Naive thymus-derived CD4-positive, alpha-beta T cell (primary cell): ENCODE data around the gene CDX2. TPM values are rescaled to one million over a fixed set of nuclear protein-coding genes. Genes with fewer than 3 reads are reported as not detected.

Experiments
- ATAC-seq: fragments of 150-1000 bp; cut with Tn5 transposase; 2 replicates; pipeline ENCODE4 v1.10.0; 2021; ENCODE audit warnings: mild to moderate bottlenecking, moderate library complexity
- CTCF ChIA-PET: fragments of 350-600 bp; sonication (Branson Sonifier 250); formaldehyde crosslinking; loops from one replicate; lab custom pipeline; 2021; ENCODE audit warnings: antibody characterized with exemption; lab: Charles Lee
- POLR2A ChIA-PET: fragments of 350-600 bp; sonication (Branson Sonifier 250); formaldehyde crosslinking; loops from one replicate; lab custom pipeline; 2021; ENCODE audit warnings: antibody characterized with exemption, inconsistent platforms; lab: Charles Lee
- DNase-seq, 9 donors: peaks; one replicate each; pipeline versions ENCODE4 v3.0.0 to v3.0.0-alpha.2; 2020 to 2022; ENCODE audit warnings: mixed read lengths in 1 of 9
- H3K27ac ChIP-seq: one replicate; pipeline ENCODE4 v1.7.0; 2013; ENCODE audit warnings: mild to moderate bottlenecking, low read depth, low read length, moderate library complexity
- H3K27me3 ChIP-seq, 2 donors: one replicate each; pipeline ENCODE4 v1.7.0; 2013; ENCODE audit warnings: low read length in 2 of 2, mild to moderate bottlenecking in 2 of 2, moderate library complexity in 2 of 2; ENCODE audit not compliant: control insufficient read depth in 2 of 2, insufficient read depth in 2 of 2
- H3K36me3 ChIP-seq, 3 experiments: 1 replicate in 2 of 3; 2 replicates in 1 of 3; pipeline ENCODE4 v1.7.0; 2013; ENCODE audit warnings: low read length in 3 of 3, mild to moderate bottlenecking in 3 of 3, moderate library complexity in 1 of 3; ENCODE audit not compliant: insufficient read depth in 3 of 3, control insufficient read depth in 2 of 3
- H3K4me1 ChIP-seq, 2 donors: one replicate each; pipeline ENCODE4 v1.7.0; 2013; ENCODE audit warnings: low read length in 2 of 2, mild to moderate bottlenecking in 2 of 2, moderate library complexity in 1 of 2; ENCODE audit not compliant: control insufficient read depth in 2 of 2, insufficient read depth in 2 of 2
- H3K4me3 ChIP-seq: 2 replicates; pipeline ENCODE4 v1.7.0; 2013; ENCODE audit warnings: mild to moderate bottlenecking, low read length
- H3K9me3 ChIP-seq, 3 experiments: 1 replicate in 2 of 3; 2 replicates in 1 of 3; pipeline ENCODE4 v1.7.0; 2013; ENCODE audit warnings: low read length in 3 of 3; ENCODE audit not compliant: control insufficient read depth in 2 of 3
- H3K27ac Mint-ChIP-seq, 9 donors: one replicate each; pipeline ENCODE4 v1.8.0; 2020 to 2022; ENCODE audit warnings: mixed read lengths in 9 of 9, mild to moderate bottlenecking in 8 of 9, moderate library complexity in 5 of 9, inconsistent platforms in 2 of 9
- H3K27me3 Mint-ChIP-seq, 5 donors: one replicate each; pipeline ENCODE4 v1.8.0; 2021 to 2022; ENCODE audit warnings: mixed read lengths in 5 of 5, mild to moderate bottlenecking in 1 of 5
- H3K36me3 Mint-ChIP-seq, 5 donors: one replicate each; pipeline ENCODE4 v1.8.0; 2020 to 2022; ENCODE audit warnings: mixed read lengths in 5 of 5, mild to moderate bottlenecking in 3 of 5, inconsistent platforms in 1 of 5
- H3K4me1 Mint-ChIP-seq, 7 donors: one replicate each; pipeline ENCODE4 v1.8.0; 2020 to 2022; ENCODE audit warnings: mixed read lengths in 7 of 7, mild to moderate bottlenecking in 3 of 7, inconsistent platforms in 1 of 7
- H3K4me3 Mint-ChIP-seq, 10 donors: one replicate each; pipeline ENCODE4 v1.8.0; 2020 to 2022; ENCODE audit warnings: mild to moderate bottlenecking in 10 of 10, mixed read lengths in 10 of 10, moderate library complexity in 6 of 10, inconsistent platforms in 2 of 10
- H3K9me3 Mint-ChIP-seq, 11 donors: one replicate each; pipeline ENCODE4 v1.8.0; 2020 to 2022; ENCODE audit warnings: mixed read lengths in 11 of 11, mild to moderate bottlenecking in 4 of 11, inconsistent platforms in 1 of 11, moderate library complexity in 1 of 11
- intact Hi-C, 2 donors: fragments of 100-400 bp; cut with micrococcal nuclease; formaldehyde crosslinking; loops; one replicate each; pipeline ENCODE4 v1.15.1; 2023
- polyA plus RNA-seq, 2 donors: library from polyadenylated mRNA; unstranded; fragments of 300-500 nt; fragmentation: Illumina TruSeq; gene quantifications; one replicate each; pipeline ENCODE4 v1.2.3, GENCODE V29; 2021
- total RNA-seq, 6 experiments: library from RNA in 5 of 6; stranded (reverse) in 5 of 6; gene quantifications; 1 replicate in 5 of 6; 2 replicates in 1 of 6; pipeline ENCODE4 v1.2.3 and lab custom pipeline; 2021 to 2026

Gene CDX2
- total and polyA plus RNA-seq, 7 experiments from 2014 or later, result not detected

DNA sequence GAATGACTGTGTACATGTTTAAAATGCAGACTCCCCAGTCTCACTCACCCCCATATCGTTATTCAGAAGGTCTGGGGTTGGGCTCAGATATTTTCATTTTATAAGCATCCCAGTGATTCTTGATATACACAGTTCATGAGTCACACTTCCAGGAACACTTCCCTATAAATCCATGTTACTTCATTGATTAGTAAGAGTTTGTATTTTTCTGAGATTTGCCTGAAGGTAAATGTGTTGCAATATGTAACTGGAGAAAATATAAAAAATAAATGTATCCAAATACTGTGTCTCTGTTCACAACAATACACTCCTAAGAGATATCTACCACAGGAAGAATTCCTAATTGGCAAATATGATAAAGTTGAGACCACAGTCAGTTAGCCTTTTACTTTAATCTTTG, 56.0 kb downstream of the CDX2 start:
- intact Hi-C loops, result no loop called here

GRCh38 chr13:27911521-27911920, 57.6 kb downstream of the CDX2 start:
- no peak for DNase-seq
- Histone ChIP-seq H3K4me1 (no peaks in the 10 kb centered on the region), H3K9me3 (no peaks in the 10 kb centered on the region), H3K27me3 (peaks cover 0 to 6% of the 10 kb centered on the region in 2 donors), H3K27ac (no peak overlapping the region), H3K4me3 (no peak overlapping the region), H3K36me3 (no peaks in the 10 kb centered on the region)
- no peak overlapping the region for H3K4me3 Mint-ChIP-seq
- no peak for ATAC-seq
- H3K36me3 Mint-ChIP-seq, result no peaks in the 10 kb centered on the region
- intact Hi-C loops, result no loop called here
- H3K4me1 Mint-ChIP-seq, result peaks cover 0 to 6% (median 0%) of the 10 kb centered on the region in 7 donors
- POLR2A ChIA-PET, result no interaction called here
- peaks cover 52 to 71% (median 65%) of the 10 kb centered on the region in 5 donors for H3K27me3 Mint-ChIP-seq
- peaks cover 0 to 2% (median 0%) of the 10 kb centered on the region in 11 donors for H3K9me3 Mint-ChIP-seq
- CTCF ChIA-PET, result no interaction called here
- H3K27ac Mint-ChIP-seq, result no peak overlapping the region

More for the DNA sequence above, 56.0 kb downstream of the CDX2 start:
- H3K4me3 ChIP-seq, result no peak overlapping the region
- Mint-ChIP-seq H3K27me3 (peaks cover 63 to 74% (median 65%) of the 10 kb centered on the region in 5 donors), H3K36me3 (no peaks in the 10 kb centered on the region), H3K4me3 (no peak overlapping the region), H3K4me1 (peaks cover 3 to 18% (median 12%) of the 10 kb centered on the region in 7 donors), H3K9me3 (peaks cover 0 to 2% (median 0%) of the 10 kb centered on the region in 11 donors), H3K27ac (no peak overlapping the region)
- H3K9me3 ChIP-seq, result no peaks in the 10 kb centered on the region
- peaks cover 0 to 9% of the 10 kb centered on the region in 2 donors for H3K27me3 ChIP-seq
- no peaks in the 10 kb centered on the region for H3K36me3 ChIP-seq
- ATAC-seq, result no peak
- no peak overlapping the region for H3K27ac ChIP-seq
- H3K4me1 ChIP-seq, result peaks cover 0 to 6% of the 10 kb centered on the region in 2 donors
- no peak for DNase-seq
- ChIA-PET CTCF (no interaction called here), POLR2A (no interaction called here)

Other genes with a start within 250 kb of the CDX2 start
- gene GSX1, start 176.8 kb downstream of the CDX2 start, total RNA-seq, result not detected
- gene GSX1, start 176.8 kb downstream of the CDX2 start, polyA plus RNA-seq, result not detected
- not detected for gene PDX1, start 49.3 kb downstream of the CDX2 start, total RNA-seq
- not detected for gene PDX1, start 49.3 kb downstream of the CDX2 start, polyA plus RNA-seq
- gene URAD, start 19.4 kb upstream of the CDX2 start, total RNA-seq, result not detected
- gene URAD, start 19.4 kb upstream of the CDX2 start, polyA plus RNA-seq, result not detected
- gene FLT3, start 131.3 kb upstream of the CDX2 start, total RNA-seq, result 1 to 10 TPM in 1 of 5 experiments, under 1 TPM in 1, not detected in 3; 0.77 to 3.4 TPM
- gene FLT3, start 131.3 kb upstream of the CDX2 start, polyA plus RNA-seq, result not detected
- 10 to 100 TPM; 49.9 to 82.5 (median 76.4) TPM for gene PAN3, start 169.2 kb upstream of the CDX2 start, total RNA-seq
- 1 to 10 TPM; 3.9 to 5.0 TPM for gene PAN3, start 169.2 kb upstream of the CDX2 start, polyA plus RNA-seq